Stimulated activated naive B cell treated with anti-CD40 and anti-IgM and Interleukin-4, amounts not matched to agents 10 μg/mL and 1 μg/mL and 100 μg/mL, for 72 hours (primary cell): Measurements from ENCODE around the gene CARD16.
"Not testable (repeated sequence)": the region's sequence is repeated elsewhere in the genome, so short reads cannot be mapped to it uniquely, and the experiment has no call there.

Experiments used
- ATAC-seq, 2 donors: fragments of 150-1000 bp; cut with Tn5 transposase; replicated peaks; 2 replicates each; pipeline ENCODE4 v1.10.0; 2021; ENCODE audit warnings: moderate library complexity in 1 of 2
- DNase-seq: peaks from one replicate; pipeline ENCODE4 v3.0.0; 2021
- H3K27ac Mint-ChIP-seq: one replicate; pipeline ENCODE4 v1.8.0; 2022; ENCODE audit warnings: mild to moderate bottlenecking, mixed read lengths
- H3K27me3 Mint-ChIP-seq, 2 donors: one replicate each; pipeline ENCODE4 v1.8.0; 2022; ENCODE audit warnings: mixed read lengths in 2 of 2
- H3K36me3 Mint-ChIP-seq, 2 donors: one replicate each; pipeline ENCODE4 v1.8.0; 2022; ENCODE audit warnings: mixed read lengths in 2 of 2, mild to moderate bottlenecking in 1 of 2
- H3K4me1 Mint-ChIP-seq, 2 donors: one replicate each; pipeline ENCODE4 v1.8.0; 2022; ENCODE audit warnings: mixed read lengths in 2 of 2, mild to moderate bottlenecking in 1 of 2
- H3K4me3 Mint-ChIP-seq, 2 donors: one replicate each; pipeline ENCODE4 v1.8.0; 2022; ENCODE audit warnings: mild to moderate bottlenecking in 2 of 2, mixed read lengths in 2 of 2, moderate library complexity in 1 of 2
- H3K9me3 Mint-ChIP-seq, 2 donors: one replicate each; pipeline ENCODE4 v1.8.0; 2022; ENCODE audit warnings: mixed read lengths in 2 of 2, mild to moderate bottlenecking in 1 of 2

The CARD16 gene

DNA sequence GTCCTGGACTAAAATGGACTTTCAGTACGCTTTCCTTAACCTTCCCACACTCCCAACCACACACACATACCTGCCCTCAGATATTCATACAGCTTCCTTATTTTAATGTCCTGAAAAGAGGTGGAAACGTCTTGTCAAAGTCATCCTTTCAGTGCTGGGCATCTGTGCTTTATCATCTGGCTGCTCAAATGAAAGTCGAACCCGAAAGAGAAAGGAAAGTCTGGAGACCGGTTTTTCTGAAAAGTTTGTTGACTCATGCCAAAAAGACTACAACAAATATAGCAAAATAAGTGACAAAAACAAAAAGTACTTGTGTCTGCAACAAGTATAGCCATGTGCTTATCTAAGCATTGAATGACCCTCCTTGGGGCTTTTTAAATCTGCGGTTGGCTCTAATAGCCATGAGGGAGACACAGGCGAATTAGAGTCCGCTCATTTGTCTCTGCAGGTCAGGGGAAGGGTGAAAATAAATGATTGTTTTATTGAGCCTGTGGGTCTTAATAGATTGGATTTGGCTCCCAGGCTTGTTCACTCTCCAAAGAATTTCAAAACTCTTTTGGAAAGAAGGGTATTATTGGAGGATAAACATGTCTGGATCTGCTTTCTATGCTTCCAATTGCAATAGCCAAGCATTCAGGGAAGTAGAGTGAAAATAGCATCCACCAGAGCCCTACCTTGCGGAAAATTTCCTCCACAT is 18.3 kb upstream of the CARD16 start:
- H3K4me3 Mint-ChIP-seq, DNase-seq, H3K4me1 Mint-ChIP-seq, ATAC-seq, H3K36me3 Mint-ChIP-seq, H3K9me3 Mint-ChIP-seq, H3K27ac Mint-ChIP-seq, H3K27me3 Mint-ChIP-seq: not testable (repeated sequence)

DNA sequence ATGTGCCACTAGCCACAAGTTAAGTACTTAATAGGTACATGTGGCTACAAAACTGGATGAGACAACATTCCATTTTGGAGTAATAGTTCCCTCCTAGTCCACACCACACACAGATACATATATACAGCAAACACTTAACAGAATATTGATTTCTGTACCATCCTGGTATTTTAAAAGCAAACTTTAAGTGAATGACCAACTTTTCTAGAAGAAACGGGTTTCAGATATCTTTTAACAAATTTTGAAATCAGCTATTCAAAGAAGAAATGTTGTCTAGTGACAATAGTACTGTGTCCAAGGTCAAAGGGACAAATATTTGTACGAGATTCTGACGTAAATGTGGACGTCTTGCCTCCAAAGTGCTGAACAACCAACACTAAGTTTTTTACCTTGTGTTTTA is 12.3 kb upstream of the CARD16 start:
- no peak for ATAC-seq
- Mint-ChIP-seq H3K27ac (no peak overlapping the region), H3K4me3 (no peak overlapping the region), H3K4me1 (no peaks in the 10 kb centered on the region), H3K36me3 (no peaks in the 10 kb centered on the region), H3K9me3 (no peaks in the 10 kb centered on the region), H3K27me3 (peaks cover 0 to 3% of the 10 kb centered on the region in 2 donors)
- DNase-seq = no peak

DNA sequence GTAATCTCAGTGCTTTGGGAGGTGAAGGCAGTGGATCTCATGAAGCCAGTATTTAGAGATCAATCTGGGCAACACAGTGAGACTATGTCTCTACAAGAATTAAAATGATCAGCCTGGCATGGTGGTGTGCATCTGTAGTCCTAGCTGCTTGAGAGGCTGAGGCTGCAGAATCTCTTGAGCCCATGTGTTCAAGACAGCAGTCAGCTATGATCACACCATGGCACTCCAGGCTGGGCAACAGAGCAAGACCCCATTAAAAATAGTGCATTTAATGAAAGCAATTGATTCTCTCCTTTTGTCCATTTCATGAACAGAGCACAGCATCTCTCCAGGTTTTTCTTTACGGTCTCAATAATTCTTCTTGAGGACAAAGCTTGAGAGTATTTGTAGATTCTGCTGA is 11.3 kb upstream of the CARD16 start:
- no peaks in the 10 kb centered on the region for H3K36me3 Mint-ChIP-seq
- ATAC-seq (no peak), DNase-seq (no peak)
- H3K4me3 Mint-ChIP-seq = no peak overlapping the region
- H3K27ac Mint-ChIP-seq = no peak overlapping the region
- no peaks in the 10 kb centered on the region for H3K4me1 Mint-ChIP-seq
- peaks cover 0 to 3% of the 10 kb centered on the region in 2 donors for H3K27me3 Mint-ChIP-seq
- H3K9me3 Mint-ChIP-seq = no peaks in the 10 kb centered on the region

DNA sequence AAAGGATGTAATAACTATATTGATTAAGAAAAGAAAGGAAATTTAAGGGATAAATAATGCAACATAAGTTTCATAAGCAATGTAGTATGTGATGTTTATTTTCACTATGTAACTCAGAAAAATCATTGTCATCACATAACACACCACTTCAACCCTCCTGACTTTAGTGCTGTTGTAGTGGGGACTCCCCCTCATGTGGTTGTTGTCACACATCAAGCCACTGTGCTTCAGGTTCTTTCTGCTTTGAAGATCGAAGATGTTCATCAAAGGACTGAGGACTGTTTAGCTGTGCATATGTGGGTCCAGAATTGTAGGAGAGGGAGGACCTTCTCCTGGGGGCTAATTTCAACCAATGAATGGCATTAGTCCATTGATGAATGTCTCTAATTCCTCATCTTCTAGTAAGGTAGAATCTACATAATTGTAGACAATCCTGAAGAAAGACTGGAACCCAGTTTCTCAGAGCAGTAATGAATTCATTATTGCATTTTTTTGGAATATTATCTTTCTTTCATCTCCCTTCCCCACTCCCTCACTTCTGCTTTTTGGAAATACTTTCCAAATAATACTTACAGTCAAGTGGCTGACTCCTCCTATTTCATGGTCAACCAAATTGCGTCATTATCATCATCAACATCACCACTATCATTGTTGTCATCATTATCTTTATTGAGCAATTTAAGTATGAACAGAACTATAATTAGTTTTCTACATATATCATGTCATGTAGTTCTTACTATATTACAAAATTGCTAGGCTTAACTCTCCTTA is 9.8 kb upstream of the CARD16 start:
- ATAC-seq = no peak

DNA sequence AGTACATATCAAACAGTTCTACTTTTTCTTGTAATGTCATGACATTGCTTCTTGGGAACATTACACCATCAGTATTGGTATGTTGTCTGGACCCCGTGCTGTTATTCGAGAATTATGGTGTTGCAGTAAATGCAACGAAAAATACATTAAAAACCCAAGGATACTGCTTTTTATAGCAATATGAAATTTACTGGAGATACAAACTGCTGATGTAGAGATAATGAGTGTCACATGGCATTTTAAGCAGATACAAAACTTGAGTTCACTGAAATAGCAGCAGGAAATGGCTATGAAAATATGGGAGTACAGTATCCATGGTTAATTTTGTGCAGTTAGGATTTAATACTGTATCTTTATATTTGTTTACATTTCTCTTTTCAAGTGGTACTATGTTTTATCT is 7.4 kb upstream of the CARD16 start:
- no peak for DNase-seq
- Mint-ChIP-seq H3K4me3 (no peak overlapping the region), H3K9me3 (no peaks in the 10 kb centered on the region)

More for the DNA sequence above, 9.8 kb upstream of the CARD16 start:
- H3K27ac Mint-ChIP-seq = no peak overlapping the region
- H3K9me3 Mint-ChIP-seq = no peaks in the 10 kb centered on the region
- H3K4me3 Mint-ChIP-seq = no peak overlapping the region
- H3K4me1 Mint-ChIP-seq = no peaks in the 10 kb centered on the region
- H3K27me3 Mint-ChIP-seq = no peaks in the 10 kb centered on the region
- DNase-seq = no peak
- H3K36me3 Mint-ChIP-seq = no peaks in the 10 kb centered on the region

DNA sequence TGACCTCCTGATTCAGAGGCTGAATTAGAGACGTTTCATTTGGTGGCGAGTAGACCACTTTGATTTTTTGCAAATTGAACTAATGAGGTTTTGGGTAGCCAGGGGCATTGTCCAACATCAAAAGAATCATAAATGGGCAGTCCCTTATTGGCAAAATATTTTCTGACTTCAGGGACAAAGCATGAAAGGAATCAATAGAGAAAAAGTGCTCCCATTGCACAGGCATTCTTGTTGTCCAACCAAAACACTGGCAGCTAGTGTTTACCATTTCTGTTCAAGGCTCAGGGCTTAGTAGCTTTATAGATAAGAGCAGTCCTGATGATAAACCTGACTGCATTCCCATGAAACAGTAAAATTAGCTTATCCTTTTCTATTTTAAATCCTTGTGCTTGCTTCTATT is 6.4 kb upstream of the CARD16 start:
- no peak for ATAC-seq
- Mint-ChIP-seq H3K27ac (no peak overlapping the region), H3K4me3 (no peak overlapping the region), H3K4me1 (no peaks in the 10 kb centered on the region), H3K36me3 (no peaks in the 10 kb centered on the region), H3K27me3 (no peaks in the 10 kb centered on the region), H3K9me3 (no peaks in the 10 kb centered on the region)
- no peak for DNase-seq

More for the DNA sequence above, 7.4 kb upstream of the CARD16 start:
- no peaks in the 10 kb centered on the region for H3K4me1 Mint-ChIP-seq
- H3K36me3 Mint-ChIP-seq = no peaks in the 10 kb centered on the region
- no peak overlapping the region for H3K27ac Mint-ChIP-seq
- no peak for ATAC-seq
- no peaks in the 10 kb centered on the region for H3K27me3 Mint-ChIP-seq

DNA sequence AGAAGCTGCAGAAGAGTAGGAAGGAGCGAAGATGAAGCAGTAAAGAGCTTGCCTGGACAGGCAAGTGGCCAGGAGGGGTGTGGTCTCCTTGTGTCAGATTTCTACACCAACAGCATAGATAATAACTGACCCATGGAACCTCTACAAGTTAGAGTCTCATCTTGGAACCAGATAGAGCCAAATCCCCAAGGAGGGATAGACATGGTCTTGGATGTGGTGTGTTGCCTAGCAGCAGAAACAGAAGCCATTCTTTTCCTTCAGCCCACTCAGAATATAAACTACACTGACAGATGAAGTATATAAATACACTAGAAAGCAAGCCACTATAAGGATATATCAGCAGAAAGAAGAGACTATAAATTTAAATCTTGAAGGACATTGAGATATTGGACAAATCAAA is 4.3 kb upstream of the CARD16 start:
- no peaks in the 10 kb centered on the region for H3K36me3 Mint-ChIP-seq
- H3K9me3 Mint-ChIP-seq = no peaks in the 10 kb centered on the region
- DNase-seq = no peak
- no peak overlapping the region for H3K4me3 Mint-ChIP-seq
- no peaks in the 10 kb centered on the region for H3K27me3 Mint-ChIP-seq
- H3K4me1 Mint-ChIP-seq = peaks cover 9 to 16% of the 10 kb centered on the region in 2 donors
- no peak overlapping the region for H3K27ac Mint-ChIP-seq
- ATAC-seq = no peak

DNA sequence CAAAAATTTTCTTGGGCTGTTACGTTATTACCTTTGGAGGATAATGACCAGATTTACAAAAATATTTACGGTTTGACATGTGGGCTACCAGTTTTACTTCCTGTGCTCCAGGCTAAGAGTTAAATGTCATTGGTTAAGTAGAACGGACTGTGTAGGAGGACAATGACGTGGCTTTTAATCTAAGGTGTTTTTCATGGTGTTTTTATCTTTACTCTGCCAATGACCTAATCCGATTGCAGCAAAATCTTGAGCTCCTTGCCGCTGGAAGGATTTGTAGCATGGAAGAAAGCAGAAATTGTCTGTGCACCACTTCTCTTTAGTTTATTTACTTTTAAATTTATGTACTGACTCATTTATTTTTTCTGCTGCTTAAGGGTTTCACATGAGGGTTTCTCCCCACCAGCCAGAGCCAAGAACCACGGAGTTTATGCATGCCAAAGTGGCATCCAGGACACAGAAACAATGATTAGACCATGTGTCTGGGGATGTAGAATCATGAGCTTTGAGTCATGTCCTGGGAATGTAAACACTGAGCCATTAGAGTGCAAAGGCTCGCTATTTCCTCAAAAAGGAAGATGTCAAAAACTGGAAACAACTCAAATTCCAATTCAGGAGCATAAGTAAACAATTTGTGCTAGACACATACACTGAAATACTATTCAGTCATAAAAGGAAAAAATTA is 1.9 kb upstream of the CARD16 start:
- H3K4me3 Mint-ChIP-seq = no peak overlapping the region
- peaks cover 2 to 4% of the 10 kb centered on the region in 2 donors for H3K36me3 Mint-ChIP-seq
- no peaks in the 10 kb centered on the region for H3K9me3 Mint-ChIP-seq
- DNase-seq = no peak
- H3K27me3 Mint-ChIP-seq = no peaks in the 10 kb centered on the region
- ATAC-seq = no peak
- H3K27ac Mint-ChIP-seq = no peak overlapping the region
- H3K4me1 Mint-ChIP-seq = peaks cover 22 to 35% of the 10 kb centered on the region in 2 donors

DNA sequence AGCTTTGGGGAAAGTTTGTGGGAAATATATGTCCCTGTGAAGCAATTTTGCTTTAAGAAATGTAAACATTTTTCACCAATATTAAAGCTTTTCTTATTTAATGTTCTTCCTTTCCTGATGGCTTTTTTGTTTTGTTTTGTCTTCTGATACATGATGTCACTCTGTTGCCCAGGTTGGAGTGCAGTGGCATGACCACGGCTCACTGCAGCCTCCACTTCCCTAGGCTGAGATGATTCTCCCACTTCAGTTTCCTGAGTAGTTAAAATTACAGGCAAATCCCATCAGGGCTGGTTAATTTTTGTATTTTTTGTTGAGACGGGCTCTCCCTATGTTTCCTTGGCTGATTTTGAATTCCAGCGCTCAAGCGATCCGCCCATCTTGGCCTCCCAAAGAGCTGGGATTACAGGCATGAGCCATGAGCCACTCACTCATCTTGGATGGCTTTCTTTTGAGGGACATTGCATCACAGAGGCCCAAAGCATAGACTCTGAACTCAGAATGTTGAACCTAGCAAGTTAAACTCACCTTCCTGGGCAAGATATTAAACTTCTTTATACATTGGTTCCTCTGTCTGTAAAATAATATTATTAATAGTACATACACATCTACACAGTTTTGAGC is 651 bp upstream of the CARD16 start:
- H3K9me3 Mint-ChIP-seq = no peaks in the 10 kb centered on the region
- H3K4me1 Mint-ChIP-seq = peaks cover 25 to 44% of the 10 kb centered on the region in 2 donors
- no peaks in the 10 kb centered on the region for H3K27me3 Mint-ChIP-seq
- H3K4me3 Mint-ChIP-seq = peak overlapping the region; percentile 64 to 93
- H3K27ac Mint-ChIP-seq = peak overlapping the region; percentile 74
- DNase-seq = no peak
- peaks cover 5 to 11% of the 10 kb centered on the region in 2 donors for H3K36me3 Mint-ChIP-seq
- no peak for ATAC-seq

DNA sequence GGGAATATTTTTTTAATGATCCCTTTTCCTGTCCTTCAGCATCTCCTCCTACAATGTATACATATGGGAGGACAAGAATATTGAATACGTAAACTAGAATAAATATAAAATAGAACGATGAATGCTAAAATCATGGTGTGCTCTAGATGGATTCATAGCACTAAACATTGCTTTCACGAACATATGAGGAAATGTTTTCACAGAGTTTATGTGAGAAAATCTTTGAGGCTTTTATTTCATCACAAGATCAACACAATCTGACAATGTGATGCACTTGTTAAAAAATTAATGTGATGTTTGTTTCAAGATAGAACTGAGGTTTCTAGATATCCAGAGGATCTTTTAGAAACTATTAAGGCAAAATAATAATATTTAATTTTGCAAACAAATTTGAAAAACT is 3.0 kb downstream of the CARD16 start:
- Mint-ChIP-seq H3K27ac (no peak overlapping the region), H3K4me3 (no peak overlapping the region), H3K27me3 (no peaks in the 10 kb centered on the region), H3K4me1 (peaks cover 34 to 53% of the 10 kb centered on the region in 2 donors), H3K36me3 (peaks cover 14 to 37% of the 10 kb centered on the region in 2 donors), H3K9me3 (peaks cover 3 to 4% of the 10 kb centered on the region in 2 donors)
- ATAC-seq (no peak), DNase-seq (no peak)

DNA sequence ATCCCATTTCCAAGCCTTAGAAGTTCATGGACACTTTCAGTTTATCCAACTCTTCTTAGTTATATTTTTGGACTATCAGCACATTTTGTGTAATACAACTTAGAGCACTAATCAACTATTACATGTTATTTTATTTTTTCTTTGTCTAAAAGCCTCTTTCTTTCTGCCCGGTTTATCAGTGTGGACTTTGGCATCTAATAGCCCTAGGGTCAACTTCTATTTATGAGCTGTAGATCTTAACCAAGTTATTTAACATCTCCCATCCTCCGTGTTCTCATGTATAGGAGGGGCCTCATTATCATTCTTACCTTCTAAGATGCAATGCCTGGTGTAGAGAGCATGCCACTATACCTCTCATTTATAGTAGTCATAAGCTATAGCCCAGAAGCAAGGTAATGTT is 4.4 kb downstream of the CARD16 start:
- Mint-ChIP-seq H3K27me3 (no peaks in the 10 kb centered on the region), H3K9me3 (peaks cover 3 to 4% of the 10 kb centered on the region in 2 donors), H3K4me1 (peaks cover 38 to 56% of the 10 kb centered on the region in 2 donors), H3K36me3 (peaks cover 14 to 41% of the 10 kb centered on the region in 2 donors), H3K27ac (no peak overlapping the region), H3K4me3 (no peak overlapping the region)
- ATAC-seq (no peak), DNase-seq (no peak)

DNA sequence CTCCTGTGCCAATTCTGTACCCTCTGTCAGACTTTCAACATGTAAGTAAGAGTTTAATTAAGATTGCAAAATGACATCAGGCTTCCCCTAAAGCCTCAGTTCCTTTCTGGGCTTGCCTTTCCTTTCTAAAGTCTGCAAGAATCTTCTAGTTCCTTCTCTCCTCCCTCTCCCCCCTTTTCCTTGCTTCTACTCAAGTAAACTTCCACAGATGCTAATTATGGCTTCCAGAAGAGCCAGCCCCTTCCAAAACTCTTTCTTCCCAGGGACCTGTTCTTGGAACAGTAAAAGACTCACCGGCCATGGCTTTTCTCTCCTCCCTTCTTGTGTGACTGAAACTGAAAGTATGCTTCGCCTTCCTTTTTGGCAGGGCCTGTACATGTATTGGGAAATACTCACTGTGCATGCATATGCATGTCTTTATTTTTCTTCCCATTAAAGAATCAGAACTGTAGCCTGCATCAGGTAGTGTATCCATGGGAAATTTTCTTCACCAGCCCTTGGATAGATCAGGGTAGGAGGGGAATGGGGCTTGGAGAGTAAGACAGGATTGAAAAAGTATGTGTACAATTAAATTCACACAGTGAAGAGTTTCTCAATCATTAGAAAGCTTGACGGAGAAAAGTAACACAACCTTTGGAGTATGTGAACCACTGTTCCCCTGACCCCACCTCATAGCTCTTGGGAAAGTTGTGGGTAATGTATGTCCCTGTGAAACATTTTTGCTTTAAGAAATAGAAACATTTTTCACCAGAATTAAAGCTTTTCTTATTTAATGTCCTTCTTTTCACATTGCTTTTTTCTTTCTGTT is 10.1 kb downstream of the CARD16 start, which contains the start of gene CASP1:
TSS of gene CASP1 (minus strand) at position 332 of the 808 bp plus-strand sequence. CDS start at position 301, 31 bp downstream.
- peak within 1 kb of the TSS; percentile 84 to 93 for H3K4me3 Mint-ChIP-seq
- DNase-seq (peak; percentile 18), ATAC-seq (peak; percentile 87 to 89)
- peak within 1 kb of the TSS; percentile 95 for H3K27ac Mint-ChIP-seq
- H3K27me3 Mint-ChIP-seq = no peaks in the 10 kb centered on the region
- H3K36me3 Mint-ChIP-seq = peaks cover 10 to 35% of the 10 kb centered on the region in 2 donors
- H3K4me1 Mint-ChIP-seq = peaks cover 36 to 45% of the 10 kb centered on the region in 2 donors
- H3K9me3 Mint-ChIP-seq = peaks cover 3 to 4% of the 10 kb centered on the region in 2 donors

DNA sequence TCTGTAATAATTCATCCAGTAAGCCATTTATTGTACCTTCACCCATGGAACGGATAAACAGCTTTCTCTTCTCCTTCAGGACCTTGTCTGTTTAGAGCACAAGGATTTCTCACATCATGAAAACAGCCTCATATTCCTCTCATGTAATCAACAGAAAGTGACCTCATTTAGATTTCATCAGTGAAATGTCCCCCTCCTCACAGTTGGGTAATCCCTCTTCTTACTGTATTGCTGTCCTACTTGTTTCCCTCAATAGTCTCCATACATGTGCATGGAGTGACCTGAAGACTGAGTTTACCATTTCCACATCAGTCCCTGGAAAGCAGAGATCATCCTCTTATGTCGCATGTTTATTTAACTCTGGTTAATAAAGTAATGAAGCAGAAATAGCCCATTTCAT is 10.7 kb downstream of the CARD16 start:
- DNase-seq, H3K27me3 Mint-ChIP-seq, H3K9me3 Mint-ChIP-seq: not testable (repeated sequence)
- H3K27ac Mint-ChIP-seq = peak overlapping the region; percentile 95
- H3K4me1 Mint-ChIP-seq = peaks cover 35 to 45% of the 10 kb centered on the region in 2 donors
- ATAC-seq = peak in 1 of 2 donors; percentile 13
- H3K4me3 Mint-ChIP-seq = peak overlapping the region; percentile 84 to 93
- peaks cover 10 to 33% of the 10 kb centered on the region in 2 donors for H3K36me3 Mint-ChIP-seq
